Fibroblast of lung (primary cell): ENCODE measurements around the gene PRR4. TPM values are rescaled to one million over a fixed set of nuclear protein-coding genes. Genes with fewer than 3 reads are reported as not detected.

Experiments used
- DNase-seq, 2 donors: peaks; one replicate each; pipeline versions ENCODE4 v3.0.0 to v3.0.0-alpha.2; 2010; ENCODE audit warnings: low read depth in 2 of 2
- H2AFZ ChIP-seq: 2 replicates; pipeline ENCODE4 v1.5.1; 2012; ENCODE audit warnings: low read length, control low read depth, inconsistent platforms
- H3K27ac ChIP-seq: 2 replicates; pipeline ENCODE4 v1.5.1; 2011; ENCODE audit warnings: low read length, control low read depth; ENCODE audit not compliant: insufficient read depth
- H3K27me3 ChIP-seq: 2 replicates; pipeline ENCODE4 v1.5.1; 2011; ENCODE audit warnings: mild to moderate bottlenecking, low read length; ENCODE audit not compliant: control insufficient read depth, insufficient read depth
- H3K36me3 ChIP-seq: 2 replicates; pipeline ENCODE4 v1.5.1; 2011; ENCODE audit warnings: low read length; ENCODE audit not compliant: control insufficient read depth, insufficient read depth
- H3K4me1 ChIP-seq: 2 replicates; pipeline ENCODE4 v1.5.1; 2011; ENCODE audit warnings: low read length; ENCODE audit not compliant: control insufficient read depth, insufficient read depth; ENCODE audit errors: extremely low read depth
- H3K4me2 ChIP-seq: 2 replicates; pipeline ENCODE4 v1.5.1; 2011; ENCODE audit warnings: low read length, control low read depth; ENCODE audit not compliant: insufficient read depth; ENCODE audit errors: extremely low read depth
- H3K4me3 ChIP-seq, 4 experiments: fragments of 200-600 bp in 1 of 4; sonication (generic) in 1 of 4; replicated peaks in 1 of 4; 2 replicates each; pipeline ENCODE4 v1.5.1; 2011 to 2016; ENCODE audit warnings: low read length in 4 of 4, low read depth in 3 of 4, mild to moderate bottlenecking in 3 of 4, control low read depth in 2 of 4, inconsistent platforms in 1 of 4, mixed read lengths in 1 of 4; ENCODE audit not compliant: insufficient read depth in 1 of 4; ENCODE audit errors: control extremely low read depth in 1 of 4
- H3K79me2 ChIP-seq: 2 replicates; pipeline ENCODE4 v1.5.1; 2012; ENCODE audit warnings: mild to moderate bottlenecking, low read length, inconsistent platforms; ENCODE audit not compliant: control insufficient read depth, insufficient read depth
- H3K9ac ChIP-seq: 2 replicates; pipeline ENCODE4 v1.5.1; 2011; ENCODE audit warnings: mild to moderate bottlenecking, low read length, control low read depth; ENCODE audit not compliant: insufficient read depth
- H3K9me3 ChIP-seq: 2 replicates; pipeline ENCODE4 v1.5.1; 2012; ENCODE audit warnings: low read depth, low read length; ENCODE audit not compliant: control insufficient read depth, insufficient read depth
- H4K20me1 ChIP-seq: 2 replicates; pipeline ENCODE4 v1.5.1; 2011; ENCODE audit warnings: low read length; ENCODE audit not compliant: control insufficient read depth, insufficient read depth; ENCODE audit errors: extremely low read depth
- EZH2 ChIP-seq: IDR thresholded peaks from 2 replicates; pipeline ENCODE4 v1.5.1; 2012; ENCODE audit warnings: low read length, control low read depth, mild to moderate bottlenecking; ENCODE audit errors: missing control alignments
- polyA plus RNA-seq, 2 donors: library from polyadenylated mRNA; depleted of rRNA in 1 of 2; stranded (reverse) in 1 of 2; unstranded in 1 of 2; fragments of >200 nt; gene quantifications; 2 replicates each; pipeline ENCODE4 v1.2.1, GENCODE V29; 2011 to 2012; ENCODE audit warnings: missing spikeins in 1 of 2
- total RNA-seq: library from RNA; depleted of rRNA; stranded (reverse); fragments of >200 nt; gene quantifications from 2 replicates; pipeline ENCODE4 v1.2.1, GENCODE V29; 2014
- TF ChIP-seq, protein P1 (sequence below), 2 donors: IDR thresholded peaks in 1 of 2; conservative IDR thresholded peaks in 1 of 2; 1 replicate in 1 of 2; 2 replicates in 1 of 2; pipeline ENCODE4 v1.5.1; 2011 to 2012; ENCODE audit warnings: low read length in 2 of 2, control low read depth in 1 of 2, inconsistent platforms in 1 of 2, low read depth in 1 of 2, mild to moderate bottlenecking in 1 of 2

PRR4 gene
- total and polyA plus RNA-seq, 2 donors (not counting 1 experiment from before 2014, with no cell fraction given), result 0.66 to 1.7 TPM

GRCh38 chr12:10802587-10802986 lies 46.7 kb downstream of the PRR4 start, which contains the start of gene TAS2R7:
TSS of gene TAS2R7 (minus strand) at chr12:10802627. CDS start at chr12:10802570, 57 bp downstream.
- H3K4me2 ChIP-seq, result no peak within 1 kb of the TSS
- H3K79me2 ChIP-seq, result no peaks in the 10 kb centered on the region
- no peak within 1 kb of the TSS for H3K27ac ChIP-seq
- H3K4me1 ChIP-seq, result no peaks in the 10 kb centered on the region
- no peak within 1 kb of the TSS for H3K4me3 ChIP-seq
- no peaks in the 10 kb centered on the region for H4K20me1 ChIP-seq
- H3K9me3 ChIP-seq, result no peaks in the 10 kb centered on the region
- no peak within 1 kb of the TSS for H2AFZ ChIP-seq
- TF ChIP-seq, protein P1, sequence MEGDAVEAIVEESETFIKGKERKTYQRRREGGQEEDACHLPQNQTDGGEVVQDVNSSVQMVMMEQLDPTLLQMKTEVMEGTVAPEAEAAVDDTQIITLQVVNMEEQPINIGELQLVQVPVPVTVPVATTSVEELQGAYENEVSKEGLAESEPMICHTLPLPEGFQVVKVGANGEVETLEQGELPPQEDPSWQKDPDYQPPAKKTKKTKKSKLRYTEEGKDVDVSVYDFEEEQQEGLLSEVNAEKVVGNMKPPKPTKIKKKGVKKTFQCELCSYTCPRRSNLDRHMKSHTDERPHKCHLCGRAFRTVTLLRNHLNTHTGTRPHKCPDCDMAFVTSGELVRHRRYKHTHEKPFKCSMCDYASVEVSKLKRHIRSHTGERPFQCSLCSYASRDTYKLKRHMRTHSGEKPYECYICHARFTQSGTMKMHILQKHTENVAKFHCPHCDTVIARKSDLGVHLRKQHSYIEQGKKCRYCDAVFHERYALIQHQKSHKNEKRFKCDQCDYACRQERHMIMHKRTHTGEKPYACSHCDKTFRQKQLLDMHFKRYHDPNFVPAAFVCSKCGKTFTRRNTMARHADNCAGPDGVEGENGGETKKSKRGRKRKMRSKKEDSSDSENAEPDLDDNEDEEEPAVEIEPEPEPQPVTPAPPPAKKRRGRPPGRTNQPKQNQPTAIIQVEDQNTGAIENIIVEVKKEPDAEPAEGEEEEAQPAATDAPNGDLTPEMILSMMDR (conservative IDR thresholded peaks at IDR 0.05 in 1 of 2, IDR thresholded peaks at IDR 0.05 in 1 of 2; ENCODE audit: low read depth in 1 of 2, low read length in 2 of 2), result no peak
- peaks cover 3% of the 10 kb centered on the region for H3K27me3 ChIP-seq
- no peak for DNase-seq
- H3K36me3 ChIP-seq, result no peaks in the 10 kb centered on the region
- no peak within 1 kb of the TSS for H3K9ac ChIP-seq

GRCh38 chr12:10801741-10802140 lies 47.5 kb downstream of the PRR4 start:
- H3K9ac ChIP-seq, result no peak overlapping the region
- no peaks in the 10 kb centered on the region for H4K20me1 ChIP-seq
- H3K4me2 ChIP-seq, result no peak overlapping the region
- H3K27ac ChIP-seq, result no peak overlapping the region
- no peaks in the 10 kb centered on the region for H3K9me3 ChIP-seq
- H3K79me2 ChIP-seq, result no peaks in the 10 kb centered on the region
- H2AFZ ChIP-seq, result no peak overlapping the region
- DNase-seq, result no peak
- no peak for TF ChIP-seq EZH2
- TF ChIP-seq, protein P1 (conservative IDR thresholded peaks at IDR 0.05 in 1 of 2, IDR thresholded peaks at IDR 0.05 in 1 of 2; ENCODE audit: low read depth in 1 of 2, low read length in 2 of 2), result no peak
- H3K27me3 ChIP-seq, result peaks cover 3% of the 10 kb centered on the region
- no peaks in the 10 kb centered on the region for H3K36me3 ChIP-seq
- no peaks in the 10 kb centered on the region for H3K4me1 ChIP-seq
- no peak overlapping the region for H3K4me3 ChIP-seq

Other genes starting within 250 kb of the PRR4 start
- 10.5 and 21.1 TPM in 2 replicates for gene MAGOHB, start 235.9 kb downstream of the PRR4 start, total RNA-seq
- gene MAGOHB, start 235.9 kb downstream of the PRR4 start, polyA plus RNA-seq, result 29.8 and 48.6 TPM in 2 replicates
- under 0.01 TPM in 1 of 2 replicates, not detected in the other for gene STYK1, start 175.4 kb downstream of the PRR4 start, total RNA-seq
- gene STYK1, start 175.4 kb downstream of the PRR4 start, polyA plus RNA-seq, result 0.41 TPM in 1 of 2 replicates, not detected in the other
- gene YBX3, start 126.2 kb downstream of the PRR4 start, total RNA-seq, result 97.8 and 109 TPM in 2 replicates
- gene YBX3, start 126.2 kb downstream of the PRR4 start, polyA plus RNA-seq, result 150 and 172 TPM in 2 replicates
- not detected in 2 replicates for gene TAS2R7, start 46.8 kb downstream of the PRR4 start, total RNA-seq
- not detected in 2 replicates for gene TAS2R7, start 46.8 kb downstream of the PRR4 start, polyA plus RNA-seq
- gene TAS2R8, start 42.2 kb downstream of the PRR4 start, total RNA-seq, result under 0.01 TPM in 1 of 2 replicates, not detected in the other
- not detected in 2 replicates for gene TAS2R8, start 42.2 kb downstream of the PRR4 start, polyA plus RNA-seq
- 0.17 TPM in 1 of 2 replicates, not detected in the other for gene TAS2R9, start 39.3 kb downstream of the PRR4 start, total RNA-seq
- gene TAS2R9, start 39.3 kb downstream of the PRR4 start, polyA plus RNA-seq, result not detected in 2 replicates
- gene TAS2R10, start 23.1 kb downstream of the PRR4 start, total RNA-seq, result 0.50 and 0.51 TPM in 2 replicates
- gene TAS2R10, start 23.1 kb downstream of the PRR4 start, polyA plus RNA-seq, result 0.06 and 0.10 TPM in 2 replicates
- gene PRH1, start 34.8 kb upstream of the PRR4 start, total RNA-seq, result 8.7 and 19.2 TPM in 2 replicates
- gene PRH1, start 34.8 kb upstream of the PRR4 start, polyA plus RNA-seq, result 1.2 and 1.6 TPM in 2 replicates
- gene TAS2R13, start 60.1 kb upstream of the PRR4 start, total RNA-seq, result 1.0 and 1.7 TPM in 2 replicates
- not detected in 2 replicates for gene TAS2R13, start 60.1 kb upstream of the PRR4 start, polyA plus RNA-seq
- gene PRH2, start 79.8 kb upstream of the PRR4 start, total RNA-seq, result not detected in 2 replicates
- 0.14 TPM in 1 of 2 replicates, not detected in the other for gene PRH2, start 79.8 kb upstream of the PRR4 start, polyA plus RNA-seq
- 2.1 and 2.6 TPM in 2 replicates for gene TAS2R14, start 89.8 kb upstream of the PRR4 start, total RNA-seq
- gene TAS2R14, start 89.8 kb upstream of the PRR4 start, polyA plus RNA-seq, result 1.3 and 2.0 TPM in 2 replicates
- 1.3 and 2.3 TPM in 2 replicates for gene TAS2R50, start 137.4 kb upstream of the PRR4 start, total RNA-seq
- gene TAS2R50, start 137.4 kb upstream of the PRR4 start, polyA plus RNA-seq, result not detected in 2 replicates
- gene TAS2R20, start 148.8 kb upstream of the PRR4 start, total RNA-seq, result 2.1 and 3.3 TPM in 2 replicates
- 0.06 and 0.22 TPM in 2 replicates for gene TAS2R20, start 148.8 kb upstream of the PRR4 start, polyA plus RNA-seq
- 3.1 and 5.3 TPM in 2 replicates for gene TAS2R19, start 173.1 kb upstream of the PRR4 start, total RNA-seq
- 0.10 and 0.49 TPM in 2 replicates for gene TAS2R19, start 173.1 kb upstream of the PRR4 start, polyA plus RNA-seq
- 2.6 and 3.6 TPM in 2 replicates for gene TAS2R31, start 181.9 kb upstream of the PRR4 start, total RNA-seq
- 0.15 and 0.73 TPM in 2 replicates for gene TAS2R31, start 181.9 kb upstream of the PRR4 start, polyA plus RNA-seq
- 1.5 and 2.0 TPM in 2 replicates for gene TAS2R46, start 212.8 kb upstream of the PRR4 start, total RNA-seq
- gene TAS2R46, start 212.8 kb upstream of the PRR4 start, polyA plus RNA-seq, result not detected in 2 replicates
- 0.99 and 1.0 TPM in 2 replicates for gene TAS2R43, start 242.8 kb upstream of the PRR4 start, total RNA-seq
- gene TAS2R43, start 242.8 kb upstream of the PRR4 start, polyA plus RNA-seq, result not detected in 2 replicates